Measurements from ENCODE around the gene ZNF18.
"Not testable (repeated sequence)": the region's sequence is repeated elsewhere in the genome, so short reads cannot be mapped to it uniquely, and the experiment has no call there.

Gene ZNF18

DNA sequence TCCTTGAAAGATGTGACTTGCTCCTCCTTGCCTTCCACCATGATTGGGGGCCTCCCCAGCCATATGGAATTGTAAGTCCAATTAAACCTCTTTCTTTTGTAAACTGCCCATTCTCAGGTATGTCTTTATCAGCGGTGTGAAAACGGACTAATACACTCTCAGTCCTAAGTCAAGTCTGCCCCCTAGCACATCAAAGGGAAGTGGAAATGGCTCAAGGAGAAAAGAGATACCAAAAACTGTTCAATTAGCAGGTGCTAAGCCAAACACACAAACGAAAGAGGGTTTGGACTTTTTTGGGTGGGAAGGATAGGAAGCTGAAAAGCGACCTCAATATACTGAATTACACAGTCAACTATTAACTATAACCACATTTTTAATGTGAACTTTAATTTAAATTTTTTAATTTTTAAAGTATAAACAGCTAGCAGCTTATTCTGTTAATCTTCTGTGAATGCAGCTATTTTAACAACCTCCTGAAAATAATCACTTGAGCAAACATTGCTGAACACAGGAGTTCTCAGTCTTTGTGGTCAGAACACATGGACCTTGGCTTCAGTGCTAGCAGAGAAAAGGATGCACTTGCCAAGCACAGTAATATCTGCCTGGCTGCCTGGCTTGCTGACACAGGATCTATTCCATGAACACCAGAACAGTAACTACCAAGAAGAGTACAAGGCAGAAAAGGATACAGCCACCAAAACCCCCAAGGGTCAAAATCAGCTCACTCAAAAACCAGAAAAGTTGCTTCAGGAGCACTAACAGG is 10.9 kb downstream of the ZNF18 start:
- no peak for DNase-seq (ENCODE audit: low read depth)

DNA sequence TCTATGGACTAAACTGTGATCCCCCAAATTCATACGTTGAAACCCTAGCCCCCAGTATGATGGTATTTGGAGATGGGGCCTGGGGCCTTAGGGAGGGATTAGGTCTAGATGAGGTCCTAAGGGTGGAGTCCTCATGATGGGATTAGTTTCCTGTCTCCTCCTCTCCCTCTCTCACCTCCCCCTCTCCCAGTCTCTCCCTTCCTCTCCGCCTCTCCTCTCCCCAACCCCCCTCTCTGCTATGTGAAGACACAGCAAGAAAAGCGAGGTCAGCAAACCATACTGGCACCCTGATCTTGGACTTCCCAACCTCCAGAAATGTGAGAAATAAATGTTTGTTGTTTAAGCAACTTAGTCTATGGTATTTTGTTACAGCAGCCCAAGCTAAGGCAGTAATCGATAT is 15.4 kb downstream of the ZNF18 start:
- no peak for DNase-seq (ENCODE audit: low read depth)

DNA sequence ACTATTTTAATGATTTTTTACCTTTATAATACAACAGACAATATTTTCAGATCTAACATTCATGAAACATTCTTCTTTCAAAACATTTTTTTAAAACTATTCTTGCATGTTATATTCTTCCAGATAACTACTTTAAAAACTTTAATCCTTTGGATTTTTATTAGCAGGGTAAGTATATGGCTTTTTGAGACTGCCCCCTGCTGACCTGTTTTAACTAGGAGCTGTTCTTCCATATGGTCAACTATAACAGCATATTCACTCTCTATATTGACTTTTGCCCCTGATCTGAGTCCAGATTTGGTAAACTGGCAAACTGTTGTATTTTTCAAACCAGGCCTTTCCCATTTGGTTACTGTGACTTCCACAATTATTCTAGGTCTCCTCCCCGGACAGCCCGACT is 16.5 kb downstream of the ZNF18 start:
- no peak for DNase-seq (ENCODE audit: low read depth)

DNA sequence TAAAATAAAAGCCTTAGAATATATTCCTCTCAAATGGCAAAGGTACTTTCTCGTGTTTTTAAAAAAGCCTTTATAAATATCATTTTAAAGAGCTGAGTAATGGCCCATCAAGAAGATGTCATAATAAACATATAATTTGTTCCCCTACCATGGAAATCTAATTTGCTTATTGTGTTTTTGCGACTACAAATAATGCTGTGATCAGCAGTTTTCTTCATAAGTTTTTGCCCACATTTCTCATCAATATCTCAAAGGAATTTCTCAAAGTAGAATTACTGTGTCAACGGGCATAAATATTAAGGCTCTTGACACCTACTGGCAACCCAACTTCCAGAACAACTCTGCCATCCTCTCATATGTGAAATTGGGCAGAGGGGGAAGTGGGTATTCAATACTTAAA is 17.5 kb downstream of the ZNF18 start:
- DNase-seq (ENCODE audit: low read depth), result no peak

DNA sequence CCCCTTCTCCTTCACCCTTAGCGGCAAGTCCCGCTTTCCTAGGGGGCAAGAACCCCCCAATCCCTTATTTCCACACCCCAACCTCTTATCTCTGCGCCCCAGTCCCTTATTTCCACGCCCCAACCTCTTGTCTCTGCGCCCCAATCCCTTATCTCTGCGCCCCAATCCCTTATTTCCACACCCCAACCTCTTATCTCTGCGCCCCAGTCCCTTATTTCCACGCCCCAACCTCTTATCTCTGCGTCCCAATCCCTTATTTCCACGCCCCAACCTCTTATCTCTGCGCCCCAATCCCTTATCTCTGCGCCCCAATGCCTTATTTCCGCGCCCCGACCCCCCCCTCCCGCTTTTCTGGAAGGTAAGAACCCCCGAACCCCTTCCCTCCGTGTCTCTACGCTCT is 24.5 kb downstream of the ZNF18 start:
- DNase-seq (ENCODE audit: low read depth), result not testable (repeated sequence)

DNA sequence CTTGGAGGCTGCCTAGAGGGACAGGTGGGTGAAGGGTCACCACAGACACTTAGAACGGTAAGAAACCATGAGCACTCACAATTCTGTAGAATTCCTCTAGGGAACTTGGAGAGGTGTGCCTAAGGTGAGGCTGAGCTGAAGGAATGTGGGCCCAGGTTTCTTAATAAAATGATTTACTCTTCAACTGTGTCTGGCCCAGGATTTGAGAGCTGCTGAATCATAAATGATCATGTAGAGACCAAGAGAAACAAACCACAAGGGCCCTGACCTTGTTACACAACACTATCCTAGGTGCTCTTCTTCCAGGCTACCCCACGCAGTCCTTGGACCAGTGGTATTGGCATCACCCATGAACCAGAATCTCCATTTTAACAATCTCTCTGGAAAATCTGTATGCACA is 27.7 kb downstream of the ZNF18 start:
- DNase-seq (ENCODE audit: low read depth), result no peak

DNA sequence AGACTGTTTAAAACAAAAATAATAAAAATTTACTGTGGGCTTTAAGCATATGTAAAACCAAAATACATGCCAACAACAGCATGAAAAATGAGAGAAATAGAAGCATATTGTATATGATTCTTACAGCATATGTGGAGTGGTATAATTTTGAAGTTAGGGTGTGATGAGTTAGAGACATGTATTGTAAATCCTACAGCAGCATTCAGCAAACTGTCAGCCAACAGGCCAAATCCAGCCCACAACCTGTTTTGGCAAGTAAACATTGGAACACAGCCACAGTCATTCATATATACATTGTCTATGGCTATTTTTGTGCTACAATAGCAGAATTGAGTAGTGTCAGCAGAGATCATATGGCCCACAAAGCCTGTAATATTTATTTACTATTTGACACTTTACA is 42.3 kb downstream of the ZNF18 start:
- DNase-seq (ENCODE audit: low read depth), result no peak

DNA sequence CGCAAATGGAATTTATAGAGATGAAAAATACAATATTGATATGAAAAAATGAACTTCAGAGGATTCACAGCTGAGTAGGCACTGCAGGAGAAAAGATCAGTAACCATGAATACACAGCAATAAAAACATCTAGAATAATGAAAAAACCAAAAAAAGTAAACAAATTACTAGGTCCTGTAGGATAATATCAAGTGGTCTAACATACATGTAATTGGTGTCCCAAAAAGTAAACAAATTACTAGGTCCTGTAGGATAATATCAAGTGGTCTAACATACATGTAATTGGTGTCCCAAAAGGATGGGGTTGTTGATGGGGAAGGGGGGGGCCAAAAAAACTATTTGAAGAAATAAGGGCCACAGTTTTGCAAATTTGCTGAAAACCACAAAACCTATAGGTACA is 43.4 kb downstream of the ZNF18 start:
- no peak for DNase-seq (ENCODE audit: low read depth)

DNA sequence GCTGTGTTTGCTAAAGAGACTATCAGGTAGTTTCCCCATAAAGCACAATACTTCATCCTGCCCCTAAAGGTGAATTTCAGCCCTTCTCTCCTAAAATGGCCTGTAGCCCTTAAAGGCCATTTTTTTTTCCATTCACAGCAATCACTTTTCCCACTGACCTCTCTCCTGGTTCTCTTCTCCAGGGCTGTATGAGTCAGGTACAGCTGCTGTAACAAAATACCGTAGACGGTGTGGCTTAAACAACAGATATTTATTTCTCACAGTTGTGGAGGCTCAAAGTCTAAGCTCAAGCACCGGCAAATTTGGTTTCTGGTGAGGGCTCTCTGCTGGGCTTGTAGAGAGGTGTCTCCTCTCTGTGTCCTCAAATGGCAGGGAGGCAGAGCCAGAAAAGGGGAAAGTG is 44.7 kb downstream of the ZNF18 start:
- no peak for DNase-seq (ENCODE audit: low read depth)

DNA sequence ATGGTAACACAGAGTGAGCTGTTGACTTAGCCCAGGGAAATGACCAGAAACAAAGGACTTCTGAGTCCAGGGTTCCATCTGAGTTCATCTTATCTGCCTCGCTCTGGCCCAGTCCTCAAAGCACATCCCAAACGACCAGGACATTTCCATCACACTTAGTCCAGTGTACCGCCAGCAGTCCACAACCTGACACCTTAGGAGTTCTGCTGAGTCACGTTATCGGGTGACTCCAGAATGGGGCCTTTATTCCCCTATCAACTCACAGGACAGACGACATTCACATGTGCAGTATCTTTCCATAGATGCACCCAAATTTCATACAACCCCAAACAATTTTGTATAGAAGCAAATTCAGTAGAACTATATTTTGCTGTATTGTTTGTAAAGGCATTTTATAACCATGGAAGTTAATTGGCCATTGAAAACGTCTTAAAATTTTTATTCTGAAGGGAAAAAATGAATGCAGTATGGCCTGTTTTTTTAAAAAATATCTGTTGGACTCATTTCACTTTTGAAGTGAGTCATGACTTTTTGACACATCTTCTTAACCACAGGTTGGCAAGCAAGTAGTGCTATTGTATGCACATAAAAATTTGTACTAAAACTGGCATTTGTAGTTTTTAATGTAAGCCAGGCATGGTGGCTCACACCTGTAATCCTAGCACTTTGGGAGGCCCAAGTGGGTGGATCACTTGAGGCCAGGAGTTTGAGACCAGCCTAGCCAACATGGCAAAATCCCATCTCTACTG is 46.3 kb downstream of the ZNF18 start:
- no peak for DNase-seq (ENCODE audit: low read depth)

DNA sequence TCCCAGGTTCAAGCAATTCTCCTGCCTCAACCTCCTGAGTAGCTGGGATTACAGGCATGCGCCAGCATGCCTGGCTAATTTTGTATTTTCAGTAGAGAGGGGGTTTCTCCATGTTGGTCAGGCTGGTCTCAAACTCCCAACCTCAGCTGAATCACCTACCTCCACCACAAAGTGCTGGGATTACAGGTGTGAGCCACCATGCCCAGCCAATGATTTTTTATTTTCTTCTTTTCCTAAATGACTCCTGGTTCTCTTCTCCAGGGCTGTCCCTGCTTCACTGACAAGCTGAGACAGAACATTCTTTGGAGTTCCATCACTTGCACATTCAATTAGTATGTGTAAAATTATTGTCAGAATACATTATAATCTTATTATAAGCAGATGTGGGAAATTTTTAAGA is 47.7 kb downstream of the ZNF18 start:
- not testable (repeated sequence) for DNase-seq (ENCODE audit: low read depth)

DNA sequence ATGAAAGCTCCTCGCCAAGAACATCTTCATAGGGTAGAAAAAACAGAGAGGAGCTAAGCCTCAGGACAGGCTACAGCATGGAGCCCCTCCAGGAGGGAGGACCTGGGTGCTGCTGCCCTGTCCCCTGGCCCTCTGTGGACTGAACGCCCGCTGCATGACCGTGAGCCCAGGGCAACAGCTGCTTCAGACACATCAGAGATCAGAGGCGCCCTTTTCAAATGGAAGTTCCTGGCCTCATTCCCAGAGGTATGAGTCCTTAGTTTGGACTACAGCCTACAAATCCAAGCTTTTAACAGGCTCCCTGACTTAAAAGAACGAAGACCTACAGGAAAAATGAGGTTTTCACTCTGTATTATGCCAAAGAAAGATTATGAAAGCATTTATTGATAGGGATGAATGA is 48.5 kb downstream of the ZNF18 start:
- peak; percentile 36 for DNase-seq (ENCODE audit: low read depth)

DNA sequence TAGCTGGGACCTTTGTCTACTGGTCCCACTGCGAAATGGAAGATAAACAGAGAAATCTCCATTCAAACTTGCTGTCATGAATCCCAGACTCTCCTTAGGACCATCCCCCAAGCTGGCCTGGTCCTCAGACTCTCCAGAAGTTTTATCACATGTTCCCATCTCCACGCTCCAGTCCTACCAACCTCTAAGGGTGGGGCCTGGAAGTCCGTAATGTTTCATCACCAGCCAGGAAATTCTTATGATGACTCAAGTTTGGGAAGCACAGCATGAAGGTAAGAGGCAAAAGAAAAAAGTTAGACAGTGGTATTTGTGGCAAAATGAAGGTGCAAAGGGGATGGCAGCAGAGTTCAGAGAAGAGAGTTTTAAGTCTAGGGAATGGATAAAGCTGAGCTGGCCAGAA is 52.7 kb downstream of the ZNF18 start:
- peak; percentile 24 for DNase-seq (ENCODE audit: low read depth)

DNA sequence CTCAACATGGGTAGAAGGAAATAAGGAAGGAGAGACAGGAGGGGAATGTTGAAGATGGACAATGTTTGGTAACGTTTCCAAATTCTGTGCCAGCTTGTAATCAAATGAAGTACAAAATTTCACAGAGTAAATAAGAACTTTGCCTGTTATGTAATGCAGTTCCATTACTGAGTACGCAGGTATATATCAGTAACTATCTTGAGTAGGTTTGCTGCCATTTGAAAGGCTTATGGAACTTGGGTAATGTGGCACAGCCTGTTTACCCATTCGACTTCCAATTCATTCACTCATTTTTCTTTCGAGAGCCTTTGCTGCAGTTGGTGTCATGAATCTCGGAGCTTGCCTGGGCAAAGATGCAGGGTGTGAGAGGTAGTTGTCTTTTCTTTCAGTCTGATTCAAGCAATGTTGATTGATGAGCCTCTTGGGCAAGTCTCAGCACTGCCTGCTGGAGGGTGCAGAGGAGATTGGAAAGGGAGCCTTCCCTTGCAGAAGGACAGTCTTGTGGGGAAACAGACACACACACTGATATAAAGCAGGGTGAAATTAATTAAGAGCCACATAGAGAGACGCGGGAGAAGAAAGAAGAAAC is 53.4 kb downstream of the ZNF18 start:
- no peak for DNase-seq (ENCODE audit: low read depth)

DNA sequence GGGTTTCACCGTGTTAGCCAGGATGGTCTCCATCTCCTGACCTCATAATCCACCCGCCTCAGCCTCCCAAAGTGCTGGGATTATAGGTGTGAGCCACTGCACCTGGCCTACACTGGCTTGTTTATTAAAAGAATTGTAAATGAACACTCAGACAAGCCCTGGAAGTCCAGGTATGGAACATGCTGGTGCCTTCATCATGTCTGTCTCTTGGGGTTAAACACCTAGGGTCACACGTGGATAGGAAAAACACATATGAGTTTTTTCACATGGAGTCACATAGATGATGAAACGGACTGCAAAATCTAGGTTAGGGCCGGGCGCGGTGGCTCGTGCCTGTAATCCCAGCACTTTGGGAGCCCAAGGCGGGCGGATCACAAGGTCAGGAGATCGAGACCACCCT is 54.2 kb downstream of the ZNF18 start:
- DNase-seq (ENCODE audit: low read depth), result not testable (repeated sequence)

DNA sequence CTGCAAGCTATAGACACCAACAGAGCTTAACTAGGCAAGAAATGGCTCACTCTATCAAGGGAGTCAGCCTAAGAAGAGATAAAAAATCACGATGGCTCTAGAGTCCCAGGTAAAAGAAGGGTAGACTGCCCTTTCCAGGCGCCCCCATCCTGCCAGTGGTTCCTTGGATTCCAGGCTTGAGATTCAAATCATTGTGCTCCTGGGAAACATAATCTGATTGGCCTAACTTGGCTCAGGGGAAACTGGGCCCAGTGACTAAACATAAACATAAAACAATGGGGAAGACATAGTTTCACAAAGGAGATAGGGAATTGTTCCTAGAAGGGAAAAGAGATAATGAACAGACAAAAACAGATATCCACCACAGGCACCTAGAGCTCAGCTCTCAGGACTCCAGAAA is 56.4 kb downstream of the ZNF18 start:
- no peak for DNase-seq (ENCODE audit: low read depth)

DNA sequence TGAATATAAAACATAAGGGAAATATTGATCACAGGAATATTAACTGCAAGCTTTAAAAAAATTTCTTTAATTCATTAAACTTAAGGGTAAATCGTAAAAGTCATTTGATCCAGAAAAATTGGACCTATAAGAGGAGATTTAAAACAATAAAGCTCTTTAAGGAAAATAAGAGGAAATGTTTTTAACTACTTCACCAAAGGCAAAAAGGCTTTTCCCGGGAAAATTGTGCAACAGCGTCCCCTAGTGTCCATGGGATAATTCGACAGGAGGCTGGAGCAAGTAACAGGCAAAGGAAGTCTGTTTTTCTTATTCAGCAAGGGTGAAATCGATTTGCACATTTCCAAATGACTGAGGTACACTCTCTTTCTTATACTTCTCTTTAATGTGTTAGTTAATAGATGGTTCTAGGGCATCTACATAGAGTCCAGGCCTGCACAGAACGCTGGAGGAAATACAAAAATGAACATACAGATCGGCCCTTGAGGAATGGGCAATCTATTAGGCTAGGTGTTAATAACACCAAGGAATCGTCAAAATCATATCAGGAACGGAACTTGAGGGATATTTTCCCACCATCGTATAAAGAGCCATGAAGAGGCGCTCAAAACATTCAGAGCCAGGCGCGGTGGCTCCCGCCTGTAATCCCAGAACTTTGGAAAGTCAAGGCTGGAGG is 61.4 kb downstream of the ZNF18 start:
- DNase-seq (ENCODE audit: low read depth), result no peak

DNA sequence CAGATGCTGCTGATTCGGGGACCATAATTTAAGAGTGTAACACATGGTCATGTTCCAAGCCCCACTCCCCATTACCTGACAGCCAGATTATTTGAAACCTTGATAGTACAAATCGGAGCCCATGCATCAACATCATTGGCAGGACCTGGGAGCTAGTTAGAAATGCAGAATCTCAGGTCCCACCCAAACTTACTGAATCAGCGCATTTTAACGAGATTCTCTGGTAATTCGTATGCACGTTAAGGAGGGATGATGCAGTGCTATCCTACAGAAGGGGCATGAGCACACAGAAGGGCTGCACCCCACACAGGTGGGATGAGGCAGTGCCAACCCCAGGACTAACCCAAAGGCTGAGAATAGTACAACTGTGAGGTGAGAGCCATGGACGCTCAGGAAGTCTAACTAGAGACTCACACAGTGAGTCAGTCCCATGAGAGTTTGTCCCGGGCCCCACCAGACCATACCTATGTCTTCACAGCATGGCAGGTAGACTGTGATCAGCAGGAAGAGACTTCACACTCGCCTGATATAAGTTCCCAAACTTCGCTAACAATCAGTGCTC is 64.9 kb downstream of the ZNF18 start:
- DNase-seq (ENCODE audit: low read depth), result no peak

DNA sequence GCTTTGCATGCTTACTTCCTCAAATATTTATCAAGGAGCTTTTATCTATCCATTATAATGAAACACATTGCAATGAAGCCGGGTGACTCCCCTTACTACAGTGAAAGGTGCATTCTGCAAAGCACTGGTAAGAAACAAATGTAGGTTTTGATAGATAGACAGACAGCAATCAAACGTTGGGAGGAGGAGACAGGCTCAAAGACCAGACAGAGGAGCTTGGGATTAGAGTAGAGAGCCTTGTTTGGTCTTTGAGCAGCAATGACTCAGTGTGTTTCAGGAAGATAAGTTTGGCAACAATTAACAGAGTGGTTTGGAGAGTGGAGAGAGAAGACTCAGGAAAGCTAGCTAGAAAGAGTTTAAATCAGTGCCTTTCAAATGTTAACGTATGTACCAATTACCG is 68.8 kb downstream of the ZNF18 start:
- no peak for DNase-seq (ENCODE audit: low read depth)

All from HS-5 (cell line).